ENCODE measurements around the gene NUFIP2. TPM values are rescaled to one million over a fixed set of nuclear protein-coding genes. Genes with fewer than 3 reads are reported as not detected.
"Not testable (repeated sequence)": the region's sequence is repeated elsewhere in the genome, so short reads cannot be mapped to it uniquely, and the experiment has no call there.

The NUFIP2 gene
- total RNA-seq, 2 donors from 2014 or later: 63.6 to 113 TPM

GRCh38 chr17:29292071-29292991 lies 1.6 kb downstream of the NUFIP2 start:
- peak overlapping the region; percentile 89 to 97 for H3K27ac Mint-ChIP-seq
- H3K9me3 Mint-ChIP-seq: no peaks in the 10 kb centered on the region
- peak; percentile 36 to 68 for DNase-seq (ENCODE audit: low spot score in 2 of 2)
- H3K36me3 Mint-ChIP-seq: peaks cover 32 to 47% of the 10 kb centered on the region in 2 donors
- ATAC-seq: peak; percentile 0 to 4

- ATAC-seq (no peak), DNase-seq (ENCODE audit: low spot score in 2 of 2) (peak in 1 of 2 donors; percentile 36)
- Mint-ChIP-seq H3K9me3 (no peaks in the 10 kb centered on the region), H3K36me3 (peaks cover 42 to 58% of the 10 kb centered on the region in 2 donors), H3K27ac (peak overlapping the region; percentile 89 to 90)
Observed at GRCh38 chr17:29291163-29291752, 2.7 kb downstream of the NUFIP2 start.

- Mint-ChIP-seq H3K9me3 (no peaks in the 10 kb centered on the region), H3K36me3 (peaks cover 49 to 72% of the 10 kb centered on the region in 2 donors), H3K27ac (peak overlapping the region in 1 of 2 donors; percentile 85)
- ATAC-seq (no peak), DNase-seq (ENCODE audit: low spot score in 2 of 2) (no peak)
Observed at GRCh38 chr17:29289852-29290251, 4.1 kb downstream of the NUFIP2 start.

- DNase-seq (ENCODE audit: low spot score in 2 of 2) (no peak), ATAC-seq (no peak)
- Mint-ChIP-seq H3K27ac (peak overlapping the region in 1 of 2 donors; percentile 38), H3K36me3 (peaks cover 52 to 94% of the 10 kb centered on the region in 2 donors), H3K9me3 (peaks cover 4 to 5% of the 10 kb centered on the region in 2 donors)
Observed at GRCh38 chr17:29283961-29284360, 10.0 kb downstream of the NUFIP2 start.

- Mint-ChIP-seq H3K9me3 (peaks cover 4 to 5% of the 10 kb centered on the region in 2 donors), H3K27ac (peak overlapping the region in 1 of 2 donors; percentile 1), H3K36me3 (peaks cover 52 to 94% of the 10 kb centered on the region in 2 donors)
- DNase-seq (ENCODE audit: low spot score in 2 of 2) (no peak), ATAC-seq (no peak)
Observed at GRCh38 chr17:29283496-29283895, 10.5 kb downstream of the NUFIP2 start.

- Mint-ChIP-seq H3K36me3 (peaks cover 42 to 83% of the 10 kb centered on the region in 2 donors), H3K9me3 (peaks cover 4 to 5% of the 10 kb centered on the region in 2 donors), H3K27ac (peak overlapping the region in 1 of 2 donors; percentile 77)
Observed at GRCh38 chr17:29279397-29280070, 14.4 kb downstream of the NUFIP2 start.

GRCh38 chr17:29278692-29279091 lies 15.3 kb downstream of the NUFIP2 start:
- peak overlapping the region in 1 of 2 donors; percentile 62 for H3K27ac Mint-ChIP-seq
- no peak for ATAC-seq
- H3K9me3 Mint-ChIP-seq: peaks cover 4 to 5% of the 10 kb centered on the region in 2 donors
- peaks cover 39 to 85% of the 10 kb centered on the region in 2 donors for H3K36me3 Mint-ChIP-seq
- no peak for DNase-seq (ENCODE audit: low spot score in 2 of 2)

More at GRCh38 chr17:29279397-29280070, 14.4 kb downstream of the NUFIP2 start:
- DNase-seq (ENCODE audit: low spot score in 2 of 2): no peak
- ATAC-seq: no peak

- ATAC-seq: no peak
- no peak for DNase-seq (ENCODE audit: low spot score in 2 of 2)
- H3K9me3 Mint-ChIP-seq: no peaks in the 10 kb centered on the region
- H3K36me3 Mint-ChIP-seq: peaks cover 13 to 45% of the 10 kb centered on the region in 2 donors
- H3K27ac Mint-ChIP-seq: peak overlapping the region; percentile 10 to 47
Observed at GRCh38 chr17:29273924-29274323, 20.0 kb downstream of the NUFIP2 start.

GRCh38 chr17:29271980-29272379 lies 22.0 kb downstream of the NUFIP2 start:
- DNase-seq (ENCODE audit: low spot score in 2 of 2); H3K9me3 Mint-ChIP-seq; ATAC-seq: not testable (repeated sequence)
- peak overlapping the region in 1 of 2 donors; percentile 51 for H3K27ac Mint-ChIP-seq
- peaks cover 13 to 28% of the 10 kb centered on the region in 2 donors for H3K36me3 Mint-ChIP-seq

- no peak for DNase-seq (ENCODE audit: low spot score in 2 of 2)
- Mint-ChIP-seq H3K27ac (peak overlapping the region in 1 of 2 donors; percentile 73), H3K36me3 (peaks cover 4 to 33% of the 10 kb centered on the region in 2 donors), H3K9me3 (no peaks in the 10 kb centered on the region)
- peak; percentile 36 to 69 for ATAC-seq
Observed at GRCh38 chr17:29263916-29264315, 30.0 kb downstream of the NUFIP2 start.

- Mint-ChIP-seq H3K9me3 (no peaks in the 10 kb centered on the region), H3K36me3 (peaks cover 4 to 28% of the 10 kb centered on the region in 2 donors), H3K27ac (no peak overlapping the region)
- no peak for DNase-seq (ENCODE audit: low spot score in 2 of 2)
- no peak for ATAC-seq
Observed at GRCh38 chr17:29257756-29258155, 36.2 kb downstream of the NUFIP2 start.

- H3K36me3 Mint-ChIP-seq: peaks cover 3 to 23% of the 10 kb centered on the region in 2 donors
- ATAC-seq: peak in 1 of 2 donors; percentile 70
- no peak for DNase-seq (ENCODE audit: low spot score in 2 of 2)
- peak overlapping the region in 1 of 2 donors; percentile 91 for H3K27ac Mint-ChIP-seq
- H3K9me3 Mint-ChIP-seq: no peaks in the 10 kb centered on the region
Observed at GRCh38 chr17:29256735-29257466, 37.0 kb downstream of the NUFIP2 start.

- Mint-ChIP-seq H3K9me3 (no peaks in the 10 kb centered on the region), H3K27ac (peak overlapping the region in 1 of 2 donors; percentile 20), H3K36me3 (peaks cover 0 to 15% of the 10 kb centered on the region in 2 donors)
- DNase-seq (ENCODE audit: low spot score in 2 of 2) (no peak), ATAC-seq (no peak)
Observed at GRCh38 chr17:29255926-29256522, 37.9 kb downstream of the NUFIP2 start.

GRCh38 chr17:29253037-29253436 lies 40.9 kb downstream of the NUFIP2 start:
- H3K9me3 Mint-ChIP-seq: no peaks in the 10 kb centered on the region
- no peak for DNase-seq (ENCODE audit: low spot score in 2 of 2)
- no peak for ATAC-seq
- H3K27ac Mint-ChIP-seq: no peak overlapping the region
- H3K36me3 Mint-ChIP-seq: peaks cover 0 to 5% of the 10 kb centered on the region in 2 donors

- Mint-ChIP-seq H3K27ac (no peak overlapping the region), H3K36me3 (peaks cover 0 to 5% of the 10 kb centered on the region in 2 donors), H3K9me3 (no peaks in the 10 kb centered on the region)
- no peak for ATAC-seq
- DNase-seq (ENCODE audit: low spot score in 2 of 2): no peak
Observed at GRCh38 chr17:29252101-29252791, 41.7 kb downstream of the NUFIP2 start.
